ENCODE measurements around the gene WDR93.

Gene WDR93

DNA sequence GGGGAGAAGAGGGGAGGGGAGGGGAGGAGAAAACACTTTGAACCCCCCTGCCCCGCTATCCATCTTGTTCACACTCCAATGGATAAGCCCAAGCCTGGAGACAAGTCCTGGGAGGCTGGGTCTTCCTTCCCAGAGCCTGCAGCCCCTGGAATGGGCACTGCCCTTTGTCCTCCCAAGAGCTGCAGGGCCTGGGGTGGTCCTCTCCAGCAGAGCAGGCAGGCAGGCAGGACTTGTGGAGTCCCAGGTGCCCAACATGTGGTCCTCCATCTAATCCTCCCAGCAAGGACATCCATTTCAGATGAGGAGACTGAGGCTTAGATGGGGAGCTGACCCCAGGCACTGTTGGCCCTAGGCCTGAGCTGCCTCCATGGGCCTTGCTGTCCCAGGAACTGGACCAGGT lies 75.1 kb downstream of the WDR93 start:
- no peaks in the 10 kb centered on the region for H3K27me3 ChIP-seq (replicated peaks; ENCODE audit: control insufficient read depth, insufficient read depth, low read length)
- no peak for DNase-seq (ENCODE audit: low read depth)
- peaks cover 19% of the 10 kb centered on the region for H3K4me1 ChIP-seq (ENCODE audit: control insufficient read depth, insufficient read depth, low read length)
- H3K4me3 ChIP-seq (ENCODE audit: low read length) = no peak overlapping the region
- H3K9me3 ChIP-seq (ENCODE audit: control insufficient read depth, low read length) = no peaks in the 10 kb centered on the region
- H3K36me3 ChIP-seq (ENCODE audit: control insufficient read depth, insufficient read depth, low read length, severe bottlenecking) = no peaks in the 10 kb centered on the region
- no peak overlapping the region for H3K9ac ChIP-seq (ENCODE audit: low read length)

DNA sequence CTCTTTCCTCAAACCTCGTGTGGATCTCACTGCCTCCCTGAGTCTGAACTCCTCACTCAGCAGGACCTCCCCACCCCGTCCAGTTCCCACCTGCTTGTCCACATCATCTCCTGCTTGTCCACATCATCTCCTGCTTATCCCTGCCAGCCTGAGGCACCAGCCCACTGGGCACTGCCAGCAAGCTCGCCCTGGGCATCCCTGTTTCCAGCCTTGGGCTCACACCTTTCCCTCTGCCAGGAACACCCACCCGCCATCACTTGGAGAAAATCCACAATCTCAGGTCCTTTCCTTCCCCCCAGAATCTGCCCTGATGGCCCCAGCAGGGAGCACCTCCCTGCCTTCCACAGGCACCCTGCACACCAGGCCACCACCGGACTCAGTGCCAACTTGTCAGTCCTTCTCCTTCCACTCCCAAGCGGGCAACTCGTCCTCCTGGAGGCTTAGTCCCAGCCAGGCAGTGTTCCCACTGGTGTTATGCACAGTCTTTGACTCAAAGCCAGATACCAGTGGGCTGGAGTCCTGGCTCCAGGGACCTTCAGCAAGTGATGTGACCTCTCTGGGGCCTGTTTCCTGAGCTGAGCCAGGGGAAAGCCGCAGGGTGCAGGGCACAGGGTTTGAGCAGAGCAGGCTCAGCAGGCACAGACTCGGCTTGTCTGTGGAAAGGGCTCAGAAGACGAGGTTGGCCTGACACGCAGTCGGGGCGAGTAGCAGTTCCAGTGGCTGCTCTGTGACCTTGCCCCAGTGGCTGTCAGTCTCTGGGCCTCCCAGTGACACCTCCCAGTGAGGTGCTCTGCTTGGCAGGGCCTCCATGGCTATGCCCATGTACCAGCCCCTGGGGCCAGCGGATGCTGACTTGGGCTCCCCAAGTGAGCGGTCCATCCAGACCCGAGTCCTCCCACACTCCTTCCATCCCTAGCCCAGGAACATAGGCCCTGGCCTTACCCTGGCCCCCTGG lies 76.0 kb downstream of the WDR93 start:
- Histone ChIP-seq H3K9me3 (ENCODE audit: control insufficient read depth, low read length) (no peaks in the 10 kb centered on the region), H3K4me3 (ENCODE audit: low read length) (no peak overlapping the region), H3K27me3 (replicated peaks; ENCODE audit: control insufficient read depth, insufficient read depth, low read length) (no peaks in the 10 kb centered on the region), H3K4me1 (ENCODE audit: control insufficient read depth, insufficient read depth, low read length) (peaks cover 20% of the 10 kb centered on the region), H3K36me3 (ENCODE audit: control insufficient read depth, insufficient read depth, low read length, severe bottlenecking) (no peaks in the 10 kb centered on the region), H3K9ac (ENCODE audit: low read length) (no peak overlapping the region)
- no peak for DNase-seq (ENCODE audit: low read depth)

DNA sequence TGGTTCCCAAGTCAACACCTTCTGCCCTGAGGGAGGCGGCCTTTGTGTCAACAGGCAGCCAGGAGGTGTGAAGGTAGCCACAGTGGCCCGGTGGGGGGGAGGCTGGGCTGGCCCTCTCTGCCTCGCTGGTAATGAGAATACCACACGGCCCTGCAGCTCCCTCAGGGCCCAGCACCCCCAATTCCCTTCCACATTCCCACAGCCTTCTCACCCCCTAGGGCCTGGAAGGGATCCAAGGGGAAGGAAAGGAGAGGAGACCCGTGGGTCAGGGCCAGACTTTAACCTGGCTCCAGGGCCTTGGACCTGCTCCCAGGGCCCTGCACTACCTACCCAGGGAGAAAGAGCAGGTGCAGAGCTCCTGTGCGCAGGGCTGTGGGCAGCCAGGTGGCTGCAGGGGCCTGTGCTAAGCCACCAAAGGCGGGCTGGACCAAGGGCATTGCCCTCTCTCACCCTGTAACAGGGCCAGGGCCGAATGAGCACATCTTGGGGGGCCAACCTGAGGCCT lies 76.9 kb downstream of the WDR93 start:
- no peaks in the 10 kb centered on the region for H3K9me3 ChIP-seq (ENCODE audit: control insufficient read depth, low read length)
- peaks cover 20% of the 10 kb centered on the region for H3K4me1 ChIP-seq (ENCODE audit: control insufficient read depth, insufficient read depth, low read length)
- no peaks in the 10 kb centered on the region for H3K36me3 ChIP-seq (ENCODE audit: control insufficient read depth, insufficient read depth, low read length, severe bottlenecking)
- no peak for DNase-seq (ENCODE audit: low read depth)
- no peaks in the 10 kb centered on the region for H3K27me3 ChIP-seq (replicated peaks; ENCODE audit: control insufficient read depth, insufficient read depth, low read length)
- no peak overlapping the region for H3K9ac ChIP-seq (ENCODE audit: low read length)
- H3K4me3 ChIP-seq (ENCODE audit: low read length) = no peak overlapping the region

DNA sequence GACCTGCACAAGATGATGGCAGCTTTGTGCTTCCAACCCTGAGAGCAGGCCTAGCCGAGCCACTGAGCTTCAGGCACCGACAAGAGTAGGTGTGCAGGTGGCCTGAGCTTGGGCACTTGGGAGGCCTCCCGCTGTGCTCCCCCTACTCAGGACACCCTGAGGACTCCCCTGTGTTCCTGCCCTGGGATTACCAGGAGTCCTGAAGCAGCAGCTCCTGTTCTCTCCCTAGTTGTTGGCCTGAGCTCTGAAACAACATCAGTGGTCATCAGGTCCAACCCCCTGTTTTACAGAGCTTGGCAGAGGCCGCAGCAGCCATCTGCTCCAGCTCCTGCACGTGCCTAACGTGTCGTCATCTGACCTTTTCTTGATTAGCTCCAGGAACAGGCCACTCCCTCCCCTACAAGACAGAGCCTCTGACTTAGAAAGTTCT lies 77.5 kb downstream of the WDR93 start:
- H3K9me3 ChIP-seq (ENCODE audit: control insufficient read depth, low read length) = no peaks in the 10 kb centered on the region
- DNase-seq (ENCODE audit: low read depth) = no peak
- H3K27me3 ChIP-seq (replicated peaks; ENCODE audit: control insufficient read depth, insufficient read depth, low read length) = no peaks in the 10 kb centered on the region
- no peak overlapping the region for H3K4me3 ChIP-seq (ENCODE audit: low read length)
- no peaks in the 10 kb centered on the region for H3K36me3 ChIP-seq (ENCODE audit: control insufficient read depth, insufficient read depth, low read length, severe bottlenecking)
- peaks cover 25% of the 10 kb centered on the region for H3K4me1 ChIP-seq (ENCODE audit: control insufficient read depth, insufficient read depth, low read length)
- no peak overlapping the region for H3K9ac ChIP-seq (ENCODE audit: low read length)

DNA sequence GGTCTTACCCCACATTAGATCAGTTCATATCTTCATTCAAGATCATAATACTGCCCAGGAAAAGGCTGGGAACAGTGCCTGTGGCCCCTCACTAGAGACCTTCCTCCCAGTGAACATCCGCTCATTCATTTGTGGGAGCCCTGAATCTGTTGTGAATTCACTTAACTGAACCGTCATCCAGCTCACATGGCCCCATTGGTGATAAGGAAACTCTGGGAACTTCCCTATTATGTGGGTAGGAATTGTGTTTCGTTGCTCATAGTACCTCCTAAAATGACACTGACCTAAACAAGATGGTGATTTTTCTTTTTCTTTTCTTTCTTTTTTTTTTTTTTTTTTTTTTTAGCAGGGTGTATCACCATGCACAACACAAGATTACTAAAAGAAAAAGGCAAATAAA lies 78.8 kb downstream of the WDR93 start:
- no peaks in the 10 kb centered on the region for H3K9me3 ChIP-seq (ENCODE audit: control insufficient read depth, low read length)
- no peaks in the 10 kb centered on the region for H3K36me3 ChIP-seq (ENCODE audit: control insufficient read depth, insufficient read depth, low read length, severe bottlenecking)
- no peak overlapping the region for H3K4me3 ChIP-seq (ENCODE audit: low read length)
- no peak overlapping the region for H3K9ac ChIP-seq (ENCODE audit: low read length)
- H3K27me3 ChIP-seq (replicated peaks; ENCODE audit: control insufficient read depth, insufficient read depth, low read length) = no peaks in the 10 kb centered on the region
- DNase-seq (ENCODE audit: low read depth) = no peak
- peaks cover 27% of the 10 kb centered on the region for H3K4me1 ChIP-seq (ENCODE audit: control insufficient read depth, insufficient read depth, low read length)

DNA sequence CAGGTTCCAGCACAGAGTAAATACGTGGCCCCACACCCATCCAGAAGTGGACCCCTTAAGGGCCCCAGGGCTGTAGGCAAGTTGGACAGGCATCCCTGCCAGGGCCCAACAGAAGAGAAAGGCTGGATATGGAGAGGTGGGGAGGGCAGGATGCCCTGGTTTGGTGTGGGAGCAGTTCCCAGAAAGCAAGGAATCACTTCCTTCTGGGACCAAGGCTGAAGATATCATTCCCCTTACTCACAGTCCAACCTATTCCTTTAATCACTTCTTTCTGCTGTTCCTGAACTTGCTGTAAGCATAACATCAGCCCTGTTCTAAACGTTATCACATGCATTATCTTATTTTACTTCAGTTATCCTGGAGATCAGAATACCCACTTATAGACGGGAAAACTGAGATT lies 79.4 kb downstream of the WDR93 start:
- Histone ChIP-seq H3K27me3 (replicated peaks; ENCODE audit: control insufficient read depth, insufficient read depth, low read length) (no peaks in the 10 kb centered on the region), H3K9me3 (ENCODE audit: control insufficient read depth, low read length) (no peaks in the 10 kb centered on the region), H3K4me1 (ENCODE audit: control insufficient read depth, insufficient read depth, low read length) (peaks cover 27% of the 10 kb centered on the region), H3K36me3 (ENCODE audit: control insufficient read depth, insufficient read depth, low read length, severe bottlenecking) (no peaks in the 10 kb centered on the region), H3K9ac (ENCODE audit: low read length) (peak overlapping the region; percentile 27), H3K4me3 (ENCODE audit: low read length) (no peak overlapping the region)
- DNase-seq (ENCODE audit: low read depth) = no peak

DNA sequence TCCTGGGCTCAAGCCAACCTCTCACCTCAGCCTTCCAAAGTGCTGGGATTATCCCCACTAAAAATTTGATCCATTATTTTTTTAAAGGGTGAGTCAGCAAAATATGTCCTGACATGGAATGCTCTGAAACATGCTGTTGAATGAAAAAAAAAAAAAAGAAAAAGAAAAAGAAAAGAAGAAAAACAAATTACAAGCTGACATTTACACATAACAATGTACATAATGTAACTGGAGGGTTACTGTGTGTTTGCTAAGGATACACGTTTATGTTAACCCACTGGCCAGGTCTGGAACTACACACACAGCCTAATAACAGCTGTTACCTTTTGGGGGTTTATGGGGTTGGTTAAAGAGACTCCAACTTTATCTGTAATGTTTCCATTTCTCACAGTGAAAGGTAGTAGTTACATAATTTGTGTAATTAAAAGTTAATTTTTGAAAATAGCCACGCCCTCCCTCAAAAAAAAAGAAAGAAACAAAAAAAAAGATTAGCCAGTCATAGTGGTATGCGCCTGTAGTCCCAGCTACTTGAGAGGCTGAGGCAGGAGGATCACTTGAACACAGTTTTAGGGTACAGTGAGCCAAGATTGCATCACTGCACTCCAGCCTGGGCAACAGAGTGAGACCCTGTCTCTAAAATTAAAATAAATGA lies 82.4 kb downstream of the WDR93 start:
- Histone ChIP-seq H3K36me3 (ENCODE audit: control insufficient read depth, insufficient read depth, low read length, severe bottlenecking) (no peaks in the 10 kb centered on the region), H3K4me1 (ENCODE audit: control insufficient read depth, insufficient read depth, low read length) (peaks cover 32% of the 10 kb centered on the region), H3K27me3 (replicated peaks; ENCODE audit: control insufficient read depth, insufficient read depth, low read length) (no peaks in the 10 kb centered on the region), H3K9me3 (ENCODE audit: control insufficient read depth, low read length) (no peaks in the 10 kb centered on the region), H3K9ac (ENCODE audit: low read length) (peak overlapping the region; percentile 54), H3K4me3 (ENCODE audit: low read length) (no peak overlapping the region)
- DNase-seq (ENCODE audit: low read depth) = peak; percentile 71

DNA sequence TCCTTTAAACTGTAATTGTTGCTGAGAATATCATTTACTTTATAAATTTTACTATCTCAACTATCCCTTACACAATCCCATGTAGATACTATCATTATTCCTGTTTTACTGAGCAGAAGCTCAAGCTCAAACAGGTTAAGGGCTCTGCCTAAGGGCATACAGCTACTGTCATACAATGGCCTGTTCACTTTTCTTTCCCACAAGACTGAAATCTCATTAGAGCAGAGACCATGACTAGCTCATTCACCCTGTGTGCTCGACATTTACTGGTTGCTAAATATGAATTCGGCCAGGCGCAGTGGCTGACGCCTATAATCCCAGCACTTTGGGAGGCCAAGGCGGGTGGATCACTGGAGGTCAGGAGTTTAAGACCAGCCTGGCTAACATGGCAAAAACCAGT lies 83.9 kb downstream of the WDR93 start:
- Histone ChIP-seq H3K9ac (ENCODE audit: low read length) (no peak overlapping the region), H3K9me3 (ENCODE audit: control insufficient read depth, low read length) (no peaks in the 10 kb centered on the region), H3K4me1 (ENCODE audit: control insufficient read depth, insufficient read depth, low read length) (peaks cover 27% of the 10 kb centered on the region), H3K36me3 (ENCODE audit: control insufficient read depth, insufficient read depth, low read length, severe bottlenecking) (no peaks in the 10 kb centered on the region), H3K4me3 (ENCODE audit: low read length) (no peak overlapping the region), H3K27me3 (replicated peaks; ENCODE audit: control insufficient read depth, insufficient read depth, low read length) (no peaks in the 10 kb centered on the region)
- DNase-seq (ENCODE audit: low read depth) = no peak

DNA sequence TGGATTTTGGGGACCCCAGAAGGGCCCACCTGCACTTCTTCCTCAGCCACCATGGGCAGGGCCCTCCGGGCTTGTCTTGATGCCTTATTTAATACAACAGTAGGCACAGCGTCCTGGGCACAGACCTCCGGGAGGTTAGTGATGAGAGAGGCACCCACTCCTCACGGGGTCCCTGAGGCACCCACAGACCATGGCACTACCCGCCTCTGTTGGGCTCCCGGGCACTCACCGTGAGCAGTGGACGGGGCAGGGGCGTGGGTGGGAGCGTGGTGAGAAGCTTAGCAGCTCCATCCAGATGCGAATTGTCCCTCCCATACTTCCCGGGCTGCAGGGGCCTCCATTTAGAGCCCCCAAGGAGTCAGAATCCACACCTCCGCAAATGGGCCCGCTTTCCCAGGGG lies 85.2 kb downstream of the WDR93 start:
- Histone ChIP-seq H3K4me3 (ENCODE audit: low read length) (peak overlapping the region; percentile 73), H3K9ac (ENCODE audit: low read length) (peak overlapping the region; percentile 79), H3K27me3 (replicated peaks; ENCODE audit: control insufficient read depth, insufficient read depth, low read length) (no peaks in the 10 kb centered on the region), H3K36me3 (ENCODE audit: control insufficient read depth, insufficient read depth, low read length, severe bottlenecking) (no peaks in the 10 kb centered on the region), H3K9me3 (ENCODE audit: control insufficient read depth, low read length) (no peaks in the 10 kb centered on the region), H3K4me1 (ENCODE audit: control insufficient read depth, insufficient read depth, low read length) (peaks cover 16% of the 10 kb centered on the region)
- no peak for DNase-seq (ENCODE audit: low read depth)

DNA sequence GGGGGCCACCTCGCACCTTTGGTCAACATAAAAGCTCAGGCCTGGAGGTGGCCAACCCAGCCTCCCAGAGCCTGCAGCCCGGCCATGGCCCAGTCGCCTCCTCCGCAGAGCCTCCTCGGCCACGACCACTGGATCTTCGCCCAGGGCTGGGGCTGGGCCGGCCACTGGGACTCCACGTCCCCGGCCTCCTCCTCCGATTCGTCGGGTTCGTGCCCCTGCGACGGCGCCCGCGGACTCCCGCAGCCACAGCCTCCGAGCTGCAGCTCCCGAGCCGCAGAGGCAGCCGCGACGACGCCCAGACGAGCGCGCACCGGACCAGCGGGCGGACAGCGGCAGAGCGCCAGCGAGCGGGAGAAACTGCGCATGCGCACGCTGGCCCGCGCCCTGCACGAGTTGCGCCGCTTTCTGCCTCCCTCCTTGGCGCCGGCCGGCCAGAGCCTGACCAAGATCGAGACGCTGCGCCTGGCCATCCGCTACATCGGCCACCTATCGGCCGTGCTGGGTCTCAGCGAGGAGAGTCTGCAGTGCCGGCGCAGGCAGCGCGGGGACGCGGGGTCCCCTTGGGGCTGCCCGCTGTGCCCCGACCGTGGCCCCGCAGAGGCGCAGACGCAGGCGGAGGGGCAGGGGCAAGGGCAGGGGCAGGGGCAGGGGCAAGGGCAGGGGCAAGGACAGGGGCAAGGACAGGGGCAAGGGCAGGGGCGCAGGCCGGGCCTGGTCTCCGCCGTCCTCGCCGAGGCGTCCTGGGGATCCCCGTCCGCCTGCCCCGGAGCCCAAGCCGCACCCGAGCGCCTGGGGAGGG lies 85.9 kb downstream of the WDR93 start, which contains the start of gene MESP2:
Gene MESP2, plus strand, starts transcription at position 59 of the 799 bp plus-strand sequence. Its CDS starts 26 bp downstream, at position 85.
- H3K4me1 ChIP-seq (ENCODE audit: control insufficient read depth, insufficient read depth, low read length) = peaks cover 18% of the 10 kb centered on the region
- peak; percentile 89 for DNase-seq (ENCODE audit: low read depth)
- H3K27me3 ChIP-seq (replicated peaks; ENCODE audit: control insufficient read depth, insufficient read depth, low read length) = no peaks in the 10 kb centered on the region
- no peaks in the 10 kb centered on the region for H3K9me3 ChIP-seq (ENCODE audit: control insufficient read depth, low read length)
- H3K36me3 ChIP-seq (ENCODE audit: control insufficient read depth, insufficient read depth, low read length, severe bottlenecking) = no peaks in the 10 kb centered on the region
- H3K4me3 ChIP-seq (ENCODE audit: low read length) = peak within 1 kb of the TSS; percentile 73
- peak within 1 kb of the TSS; percentile 79 for H3K9ac ChIP-seq (ENCODE audit: low read length)

Measured in adipocyte (in vitro differentiated cells).